B cell (primary cell): Measurements from ENCODE around the gene ERVH48-1. TPM values are rescaled to one million over a fixed set of nuclear protein-coding genes. Genes with fewer than 3 reads are reported as not detected.
"Not testable (repeated sequence)": the region's sequence is repeated elsewhere in the genome, so short reads cannot be mapped to it uniquely, and the experiment has no call there.

Experiments used
- ATAC-seq: fragments of 200-7000 bp; cut with Tn5 transposase; one replicate; pipeline ENCODE4 v1.10.0; 2021; ENCODE audit warnings: low read depth, mild to moderate bottlenecking, moderate number of reproducible peaks, moderate library complexity
- CTCF ChIA-PET: fragments of 350-600 bp; sonication (Branson Sonifier 250); formaldehyde crosslinking; loops from one replicate; lab custom pipeline; 2021; ENCODE audit warnings: antibody characterized with exemption, inconsistent platforms; lab: Charles Lee
- POLR2A ChIA-PET: fragments of 350-600 bp; sonication (Branson Sonifier 250); formaldehyde crosslinking; loops from one replicate; lab custom pipeline; 2021; ENCODE audit warnings: antibody characterized with exemption; lab: Charles Lee
- DNase-seq: peaks from one replicate; pipeline ENCODE4 v3.0.0; 2013
- H2AFZ ChIP-seq: 2 replicates; pipeline ENCODE4 v1.6.1; 2012; ENCODE audit warnings: mild to moderate bottlenecking, low read depth, low read length; ENCODE audit not compliant: insufficient read depth, poor library complexity, severe bottlenecking
- H3K27ac ChIP-seq, 2 donors: 1 replicate in 1 of 2; 2 replicates in 1 of 2; pipeline ENCODE4 v1.5.1; 2012 to 2013; ENCODE audit warnings: low read length in 2 of 2, mild to moderate bottlenecking in 2 of 2, moderate library complexity in 1 of 2
- H3K27me3 ChIP-seq, 4 experiments: fragments of 200-600 bp in 1 of 4; sonication (generic) in 1 of 4; replicated peaks in 1 of 4; 1 replicate in 2 of 4; 2 replicates in 2 of 4; pipeline versions ENCODE4 v1.6.1 to v1.7.0; 2013 to 2016; ENCODE audit warnings: low read length in 3 of 4, mild to moderate bottlenecking in 2 of 4, mixed read lengths in 1 of 4, moderate library complexity in 1 of 4; ENCODE audit not compliant: insufficient read depth in 4 of 4, control insufficient read depth in 3 of 4; ENCODE audit errors: control extremely low read depth in 1 of 4
- H3K36me3 ChIP-seq, 2 experiments: replicated peaks in 1 of 2; 1 replicate in 1 of 2; 2 replicates in 1 of 2; pipeline versions ENCODE4 v1.6.1 to v1.7.1; 2013; ENCODE audit warnings: low read length in 1 of 2; ENCODE audit not compliant: insufficient read depth in 2 of 2, control insufficient read depth in 1 of 2; ENCODE audit errors: control extremely low read depth in 1 of 2, extremely low read depth in 1 of 2
- H3K4me1 ChIP-seq, 2 donors: fragments of 200-600 bp in 1 of 2; sonication (generic) in 1 of 2; 1 replicate in 1 of 2; 2 replicates in 1 of 2; pipeline versions ENCODE4 v1.5.1 to v1.6.1; 2013 to 2017; ENCODE audit warnings: low read length in 2 of 2; ENCODE audit not compliant: control insufficient read depth in 2 of 2, insufficient read depth in 2 of 2
- H3K4me2 ChIP-seq: replicated peaks from 2 replicates; pipeline ENCODE3; 2012; ENCODE audit warnings: mild to moderate bottlenecking, low read depth, low read length; ENCODE audit not compliant: poor library complexity, severe bottlenecking
- H3K4me3 ChIP-seq, 5 experiments: fragments of 200-600 bp in 1 of 5; sonication (generic) in 1 of 5; 1 replicate in 3 of 5; 2 replicates in 2 of 5; pipeline versions ENCODE4 v1.5.1 to v1.7.0; 2011 to 2016; ENCODE audit warnings: low read length in 4 of 5, mild to moderate bottlenecking in 4 of 5, low read depth in 2 of 5, control low read depth in 1 of 5, moderate library complexity in 1 of 5; ENCODE audit not compliant: insufficient read depth in 1 of 5; ENCODE audit errors: control extremely low read depth in 1 of 5, extremely low read depth in 1 of 5
- H3K79me2 ChIP-seq: fragments of 200-600 bp; sonication (generic); one replicate; pipeline ENCODE4 v1.6.0; 2016; ENCODE audit warnings: low read length; ENCODE audit not compliant: control insufficient read depth, insufficient read depth
- H3K9ac ChIP-seq: fragments of 200-600 bp; sonication (generic); 2 replicates; pipeline ENCODE4 v1.6.1; 2017; ENCODE audit warnings: mild to moderate bottlenecking, low read length, moderate library complexity
- H3K9me3 ChIP-seq, 3 donors: one replicate each; pipeline versions ENCODE4 v1.6.1 to v1.7.1; 2013; ENCODE audit warnings: low read length in 2 of 3; ENCODE audit not compliant: control insufficient read depth in 2 of 3, insufficient read depth in 1 of 3; ENCODE audit errors: control extremely low read depth in 1 of 3
- H4K20me1 ChIP-seq: 2 replicates; pipeline ENCODE4 v1.6.0; 2012; ENCODE audit warnings: mild to moderate bottlenecking, low read length; ENCODE audit not compliant: insufficient read depth, control insufficient read depth, poor library complexity, severe bottlenecking
- H3K27ac Mint-ChIP-seq: one replicate; pipeline ENCODE4 v1.8.0; 2021; ENCODE audit warnings: mixed read lengths
- H3K27me3 Mint-ChIP-seq: one replicate; pipeline ENCODE4 v1.8.0; 2021; ENCODE audit warnings: mixed read lengths
- H3K4me1 Mint-ChIP-seq: one replicate; pipeline ENCODE4 v1.8.0; 2021; ENCODE audit warnings: mixed read lengths
- H3K4me3 Mint-ChIP-seq: one replicate; pipeline ENCODE4 v1.8.0; 2021; ENCODE audit warnings: mixed read lengths
- H3K9me3 Mint-ChIP-seq: one replicate; pipeline ENCODE4 v1.8.0; 2022; ENCODE audit warnings: mixed read lengths; ENCODE audit not compliant: insufficient read depth
- EZH2 ChIP-seq: IDR thresholded peaks from 2 replicates; pipeline ENCODE4 v1.6.1; 2012; ENCODE audit warnings: borderline replicate concordance, low read depth, mild to moderate bottlenecking, moderate library complexity, low read length; ENCODE audit not compliant: insufficient read depth, poor library complexity, severe bottlenecking
- WGBS: methylation state at CpG from one replicate; pipeline ENCODE4 v1.1.5; 2013; ENCODE audit warnings: missing lambda C conversion rate; ENCODE audit not compliant: insufficient coverage; 5-methylcytosine and 5-hydroxymethylcytosine counted together
- intact Hi-C: fragments of 100-400 bp; cut with micrococcal nuclease; formaldehyde crosslinking; loops from one replicate; pipeline ENCODE4 v1.10.0; 2022
- polyA plus RNA-seq: library from polyadenylated mRNA; depleted of rRNA; stranded (reverse); fragments of >200 nt; gene quantifications from 2 replicates; pipeline ENCODE4 v1.2.3, GENCODE V29; 2012
- total RNA-seq, 2 donors: library from RNA; stranded (reverse); fragments of 120-200 nt in 1 of 2; gene quantifications; 1 replicate in 1 of 2; 2 replicates in 1 of 2; pipeline versions ENCODE4 v1.2.3 to v1.2.4, GENCODE V29; 2013 to 2022
- TF ChIP-seq, protein P1 (sequence below): fragments of 200-600 bp; IDR thresholded peaks from one replicate; pipeline ENCODE4 v1.8.0; 2022; ENCODE audit warnings: antibody characterized with exemption, mild to moderate bottlenecking

Gene ERVH48-1
- total and polyA plus RNA-seq, 2 donors (not counting 1 experiment from before 2014, with no cell fraction given) = not detected

DNA sequence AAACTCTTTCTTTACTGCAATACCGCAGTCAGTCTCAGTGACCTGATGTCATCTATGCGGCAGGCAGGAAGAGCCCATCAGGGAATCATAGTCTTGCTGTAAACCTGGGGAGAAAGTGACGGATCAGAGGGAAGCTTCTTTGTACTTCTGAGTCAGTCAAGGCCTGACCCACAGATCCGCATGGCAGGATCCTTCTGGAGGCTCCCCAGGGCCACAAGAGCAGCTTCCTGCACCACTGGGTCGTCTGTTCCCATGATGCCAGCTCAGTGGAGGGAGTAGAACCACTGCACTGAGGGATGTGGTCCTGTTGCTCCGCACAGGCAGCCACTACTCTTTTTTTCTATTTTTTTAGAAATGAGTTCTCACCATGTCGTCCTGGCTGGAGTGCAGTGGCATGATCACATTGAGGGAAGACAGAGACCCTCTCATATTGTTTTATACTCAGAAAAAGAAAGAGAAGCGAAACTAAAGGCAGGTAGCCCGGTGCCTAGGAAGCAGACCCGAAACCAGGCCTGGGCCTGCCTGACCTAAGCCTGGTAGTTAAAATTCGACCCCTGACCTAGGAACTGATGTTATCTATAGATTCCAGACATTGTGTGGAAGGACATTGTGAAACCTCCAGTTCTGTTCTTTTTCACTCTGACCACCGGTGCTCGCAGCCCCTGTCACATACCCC, 6.3 kb upstream of the ERVH48-1 start:
- no peak overlapping the region for H3K9ac ChIP-seq
- H3K27ac Mint-ChIP-seq = no peak overlapping the region
- intact Hi-C loops = no loop called here
- 82% methylated on average over 5 of the region's 13 CpGs for WGBS
- H3K36me3 ChIP-seq = no peaks in the 10 kb centered on the region
- H3K4me1 ChIP-seq = peaks cover 0 to under 1% of the 10 kb centered on the region in 2 donors
- H3K4me1 Mint-ChIP-seq = peaks cover 2% of the 10 kb centered on the region
- ATAC-seq (no peak), DNase-seq (no peak)
- no peak overlapping the region for H2AFZ ChIP-seq
- H3K4me3 Mint-ChIP-seq = no peak overlapping the region
- H3K4me2 ChIP-seq = no peak overlapping the region
- H3K4me3 ChIP-seq = no peak overlapping the region
- no peaks in the 10 kb centered on the region for H3K27me3 ChIP-seq
- ChIA-PET CTCF (no interaction called here), POLR2A (no interaction called here)
- TF ChIP-seq EZH2 = no peak
- TF ChIP-seq, protein P1, sequence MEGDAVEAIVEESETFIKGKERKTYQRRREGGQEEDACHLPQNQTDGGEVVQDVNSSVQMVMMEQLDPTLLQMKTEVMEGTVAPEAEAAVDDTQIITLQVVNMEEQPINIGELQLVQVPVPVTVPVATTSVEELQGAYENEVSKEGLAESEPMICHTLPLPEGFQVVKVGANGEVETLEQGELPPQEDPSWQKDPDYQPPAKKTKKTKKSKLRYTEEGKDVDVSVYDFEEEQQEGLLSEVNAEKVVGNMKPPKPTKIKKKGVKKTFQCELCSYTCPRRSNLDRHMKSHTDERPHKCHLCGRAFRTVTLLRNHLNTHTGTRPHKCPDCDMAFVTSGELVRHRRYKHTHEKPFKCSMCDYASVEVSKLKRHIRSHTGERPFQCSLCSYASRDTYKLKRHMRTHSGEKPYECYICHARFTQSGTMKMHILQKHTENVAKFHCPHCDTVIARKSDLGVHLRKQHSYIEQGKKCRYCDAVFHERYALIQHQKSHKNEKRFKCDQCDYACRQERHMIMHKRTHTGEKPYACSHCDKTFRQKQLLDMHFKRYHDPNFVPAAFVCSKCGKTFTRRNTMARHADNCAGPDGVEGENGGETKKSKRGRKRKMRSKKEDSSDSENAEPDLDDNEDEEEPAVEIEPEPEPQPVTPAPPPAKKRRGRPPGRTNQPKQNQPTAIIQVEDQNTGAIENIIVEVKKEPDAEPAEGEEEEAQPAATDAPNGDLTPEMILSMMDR = no peak
- no peaks in the 10 kb centered on the region for H3K27me3 Mint-ChIP-seq
- H3K27ac ChIP-seq = no peak overlapping the region
- no peaks in the 10 kb centered on the region for H3K9me3 Mint-ChIP-seq
- H3K79me2 ChIP-seq = no peaks in the 10 kb centered on the region
- H4K20me1 ChIP-seq = no peaks in the 10 kb centered on the region
- no peaks in the 10 kb centered on the region for H3K9me3 ChIP-seq

DNA sequence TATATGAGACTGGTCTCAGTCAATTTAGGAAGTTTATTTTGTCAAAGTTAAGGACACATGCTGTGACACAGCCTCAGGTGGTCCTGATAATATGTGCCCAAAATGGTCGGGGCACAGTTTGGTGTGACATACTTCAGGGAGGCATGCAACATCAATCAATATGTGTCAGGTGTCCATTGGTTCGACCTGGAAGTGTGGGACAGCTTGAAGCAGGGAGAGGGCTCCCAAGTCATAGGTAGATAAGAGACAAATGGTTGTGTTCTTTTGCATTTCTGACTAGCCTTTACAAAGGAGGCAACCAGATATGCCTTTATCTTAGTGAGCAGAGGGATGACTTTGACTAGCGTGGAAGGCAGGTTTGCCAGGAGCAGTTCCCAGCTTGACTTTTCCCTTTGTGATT, 4.5 kb upstream of the ERVH48-1 start:
- DNase-seq = no peak
- ATAC-seq = no peak
- Histone ChIP-seq H3K27ac (no peak overlapping the region), H3K36me3 (no peaks in the 10 kb centered on the region), H3K4me1 (no peaks in the 10 kb centered on the region), H3K9ac (no peak overlapping the region), H3K4me2 (no peak overlapping the region), H3K27me3 (no peaks in the 10 kb centered on the region), H4K20me1 (no peaks in the 10 kb centered on the region), H3K79me2 (no peaks in the 10 kb centered on the region), H3K4me3 (no peak overlapping the region), H2AFZ (no peak overlapping the region), H3K9me3 (no peaks in the 10 kb centered on the region)
- Mint-ChIP-seq H3K27me3 (no peaks in the 10 kb centered on the region), H3K4me1 (no peaks in the 10 kb centered on the region), H3K27ac (no peak overlapping the region), H3K9me3 (no peaks in the 10 kb centered on the region), H3K4me3 (no peak overlapping the region)
- 75% methylated on average over 3 of the region's 3 CpGs for WGBS
- ChIA-PET POLR2A (no interaction called here), CTCF (no interaction called here)
- TF ChIP-seq, protein P1 = no peak
- no peak for TF ChIP-seq EZH2
- intact Hi-C loops = loop anchor here (10.0 kb wide), 1 partner anchor 335 kb away; no protein-coding TSS in a partner anchor

DNA sequence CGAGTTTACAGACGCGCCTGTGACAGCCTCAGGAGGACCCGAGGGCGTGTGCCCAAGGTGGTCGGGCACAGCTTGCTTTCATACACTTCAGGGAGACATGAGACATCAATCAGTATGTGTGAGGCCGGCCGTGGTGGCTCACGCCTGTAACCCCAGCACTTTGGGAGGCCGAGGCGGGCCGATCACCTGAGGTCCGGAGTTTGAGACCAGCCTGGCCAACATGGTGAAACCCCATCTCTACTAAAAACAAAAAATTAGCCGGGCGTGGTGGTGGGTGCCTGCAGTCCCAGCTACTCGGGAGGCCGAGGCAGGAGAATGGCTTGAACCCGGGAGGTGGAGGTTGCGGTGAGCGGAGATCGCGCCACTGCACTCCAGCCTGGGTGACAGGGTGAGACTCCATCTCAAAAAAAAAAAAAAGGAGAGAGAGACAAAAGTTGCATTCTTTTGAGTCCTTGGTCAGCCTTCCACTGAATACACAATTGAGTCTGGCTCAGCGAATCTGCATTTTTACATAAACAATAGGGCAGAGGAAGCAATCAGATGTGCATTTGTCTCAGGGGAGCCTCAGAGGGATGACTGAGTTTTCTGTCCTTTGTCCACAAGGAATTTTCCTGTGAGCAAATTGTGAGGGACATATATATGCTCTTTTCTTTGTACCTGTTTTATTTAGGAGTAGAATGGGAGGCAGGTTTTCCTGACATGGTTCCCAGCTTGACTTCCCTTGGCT, 2.2 kb upstream of the ERVH48-1 start:
- H3K4me1 Mint-ChIP-seq = peaks cover 14% of the 10 kb centered on the region
- H2AFZ ChIP-seq, H3K4me2 ChIP-seq, H3K9me3 Mint-ChIP-seq, H3K27ac ChIP-seq, H3K9ac ChIP-seq, H3K27ac Mint-ChIP-seq, H4K20me1 ChIP-seq, DNase-seq, H3K27me3 Mint-ChIP-seq, ATAC-seq, H3K79me2 ChIP-seq, H3K9me3 ChIP-seq, H3K27me3 ChIP-seq, H3K4me3 ChIP-seq, H3K4me3 Mint-ChIP-seq, H3K36me3 ChIP-seq, POLR2A ChIA-PET: not testable (repeated sequence)
- H3K4me1 ChIP-seq = peaks cover 11 to 12% of the 10 kb centered on the region in 2 donors
- intact Hi-C loops = loop anchor here (10.0 kb wide), 1 partner anchor 333 kb away; no protein-coding TSS in a partner anchor
- CTCF ChIA-PET = interaction anchor here (0.6 kb wide), 1 partner anchor 32 kb away, joined by 5 read pairs; no protein-coding TSS in a partner anchor
- WGBS = 91% methylated on average over 11 of the region's 23 CpGs
